Measurements from ENCODE around the gene EFCAB5.

- peak; percentile 8; the same call in 1 of the 2 replicates for TF ChIP-seq TAF1 (IDR thresholded peaks at IDR 0.05; ENCODE audit: borderline replicate concordance, low read depth, low read length)
- TF ChIP-seq CTCF (IDR thresholded peaks at IDR 0.05) = peak; percentile 98
- TF ChIP-seq JUND (IDR thresholded peaks at IDR 0.05) = no peak
These were observed 163.3 kb downstream of the EFCAB5 start for GRCh38 chr17:30104575-30105339.
